DOHH2 (cell line): ENCODE data around the gene CIAPIN1.

Experiments used
- H3F3A ChIP-seq: fragments of 200-600 bp; sonication (generic), shearing (Covaris generic); 2 replicates; pipeline ENCODE4 v1.6.0; 2016; ENCODE audit warnings: antibody characterized with exemption, mild to moderate bottlenecking; ENCODE audit not compliant: control insufficient read depth, insufficient read depth
- H3K27ac ChIP-seq: fragments of 200-600 bp; sonication (generic); 2 replicates; pipeline ENCODE4 v1.5.1; 2014; ENCODE audit warnings: low read depth, mild to moderate bottlenecking, low read length, moderate library complexity
- H3K27me3 ChIP-seq: fragments of 200-600 bp; sonication (generic); 2 replicates; pipeline ENCODE4 v1.6.1; 2014; ENCODE audit warnings: mild to moderate bottlenecking, low read length, mixed read lengths; ENCODE audit not compliant: control insufficient read depth
- H3K36me3 ChIP-seq: fragments of 200-600 bp; sonication (generic); 2 replicates; pipeline ENCODE4 v1.6.1; 2014; ENCODE audit warnings: mild to moderate bottlenecking, low read length, moderate library complexity, mixed read lengths; ENCODE audit not compliant: control insufficient read depth
- H3K4me1 ChIP-seq: fragments of 200-600 bp; sonication (generic); 2 replicates; pipeline ENCODE4 v1.6.1; 2014; ENCODE audit warnings: mild to moderate bottlenecking, low read length, mixed read lengths; ENCODE audit not compliant: control insufficient read depth
- H3K4me2 ChIP-seq: fragments of 200-600 bp; sonication (generic); 2 replicates; pipeline ENCODE4 v1.6.0; 2014; ENCODE audit warnings: mild to moderate bottlenecking, low read length, moderate library complexity
- H3K4me3 ChIP-seq: fragments of 200-600 bp; sonication (generic); 2 replicates; pipeline ENCODE4 v1.5.1; 2014; ENCODE audit warnings: mild to moderate bottlenecking, low read length, mixed read lengths
- H3K79me2 ChIP-seq: fragments of 200-600 bp; sonication (generic); 2 replicates; pipeline ENCODE4 v1.6.1; 2014; ENCODE audit warnings: mild to moderate bottlenecking, low read length, mixed read lengths; ENCODE audit not compliant: control insufficient read depth
- H3K9me2 ChIP-seq: fragments of 200-600 bp; sonication (generic); replicated peaks from 2 replicates; pipeline ENCODE4 v1.6.1; 2014; ENCODE audit warnings: mild to moderate bottlenecking, low read length, mixed read lengths; ENCODE audit not compliant: control insufficient read depth
- H3K9me3 ChIP-seq: fragments of 200-600 bp; sonication (generic); 2 replicates; pipeline ENCODE4 v1.6.1; 2014; ENCODE audit warnings: antibody characterized with exemption, low read length, mixed read lengths; ENCODE audit not compliant: control insufficient read depth, insufficient read depth
- H4K20me1 ChIP-seq: fragments of 200-600 bp; sonication (generic); 2 replicates; pipeline ENCODE4 v1.6.0; 2014; ENCODE audit warnings: low read depth, mild to moderate bottlenecking, antibody characterized with exemption, low read length, moderate library complexity; ENCODE audit not compliant: control insufficient read depth, insufficient read depth
- CTCF ChIP-seq: fragments of 200-600 bp; sonication (generic); IDR thresholded peaks from one replicate; pipeline ENCODE4 v1.5.1; 2014; ENCODE audit warnings: antibody characterized with exemption, mild to moderate bottlenecking, low read depth, low read length; ENCODE audit not compliant: poor library complexity, severe bottlenecking
- EZH2phosphoT487 ChIP-seq: fragments of 200-600 bp; sonication (generic); IDR thresholded peaks from 2 replicates; pipeline ENCODE4 v1.6.1; 2017; ENCODE audit warnings: borderline replicate concordance, mild to moderate bottlenecking, antibody characterized with exemption, low read length, moderate library complexity, mixed read lengths

CIAPIN1 gene

GRCh38 chr16:57464523-57464922 lies 17.3 kb upstream of the CIAPIN1 start:
- H3F3A ChIP-seq, result peaks cover 4% of the 10 kb centered on the region
- peaks cover 67% of the 10 kb centered on the region for H3K36me3 ChIP-seq
- H3K4me3 ChIP-seq, result no peak overlapping the region
- peaks cover 22% of the 10 kb centered on the region for H3K79me2 ChIP-seq
- no peak for TF ChIP-seq CTCF
- no peak for TF ChIP-seq EZH2phosphoT487
- no peaks in the 10 kb centered on the region for H3K27me3 ChIP-seq
- H3K4me2 ChIP-seq, result no peak overlapping the region
- no peak overlapping the region for H3K27ac ChIP-seq
- no peaks in the 10 kb centered on the region for H4K20me1 ChIP-seq
- peaks cover 8% of the 10 kb centered on the region for H3K4me1 ChIP-seq
- no peaks in the 10 kb centered on the region for H3K9me2 ChIP-seq
- no peaks in the 10 kb centered on the region for H3K9me3 ChIP-seq

GRCh38 chr16:57462978-57463362 lies 15.8 kb upstream of the CIAPIN1 start:
- Histone ChIP-seq H3K79me2 (peaks cover 22% of the 10 kb centered on the region), H3K27ac (no peak overlapping the region), H3K9me2 (no peaks in the 10 kb centered on the region), H3K9me3 (no peaks in the 10 kb centered on the region), H3K27me3 (no peaks in the 10 kb centered on the region), H3F3A (peaks cover 4% of the 10 kb centered on the region), H4K20me1 (no peaks in the 10 kb centered on the region), H3K36me3 (peaks cover 68% of the 10 kb centered on the region), H3K4me1 (peaks cover 8% of the 10 kb centered on the region), H3K4me3 (peak overlapping the region; percentile 95), H3K4me2 (peak overlapping the region; percentile 94)
- TF ChIP-seq CTCF, result no peak
- no peak for TF ChIP-seq EZH2phosphoT487

GRCh38 chr16:57462209-57462977 lies 15.2 kb upstream of the CIAPIN1 start, which contains the start of gene POLR2C:
Gene POLR2C (plus strand): TSS chr16:57462679. CDS start chr16:57462725, 46 bp downstream.
- peak within 1 kb of the TSS; percentile 94 for H3K4me2 ChIP-seq
- H3K9me2 ChIP-seq, result no peaks in the 10 kb centered on the region
- H3K36me3 ChIP-seq, result peaks cover 68% of the 10 kb centered on the region
- H3K4me1 ChIP-seq, result peaks cover 8% of the 10 kb centered on the region
- no peaks in the 10 kb centered on the region for H3K27me3 ChIP-seq
- no peaks in the 10 kb centered on the region for H4K20me1 ChIP-seq
- peak; percentile 80 for TF ChIP-seq CTCF
- TF ChIP-seq EZH2phosphoT487, result no peak
- H3K27ac ChIP-seq, result no peak within 1 kb of the TSS
- H3F3A ChIP-seq, result peaks cover 4% of the 10 kb centered on the region
- peak within 1 kb of the TSS; percentile 95 for H3K4me3 ChIP-seq
- no peaks in the 10 kb centered on the region for H3K9me3 ChIP-seq
- peaks cover 22% of the 10 kb centered on the region for H3K79me2 ChIP-seq
